Measurements from ENCODE around the gene EHHADH.
"Not testable (repeated sequence)": the region's sequence is repeated elsewhere in the genome, so short reads cannot be mapped to it uniquely, and the experiment has no call there.

EHHADH gene

GRCh38 chr3:185253645-185254410, at the start of gene EHHADH:
Gene EHHADH, minus strand, starts transcription at chr3:185254049. Its CDS starts 27 bp downstream, at chr3:185254022.
- peaks cover 2% of the 10 kb centered on the region for H3K9me3 ChIP-seq (ENCODE audit: control insufficient read depth, low read depth, low read length)
- no peak within 1 kb of the TSS for H3K4me3 ChIP-seq (ENCODE audit: low read length)
- H3K27me3 ChIP-seq (ENCODE audit: control insufficient read depth, insufficient read depth, low read length), result no peaks in the 10 kb centered on the region
- no peak within 1 kb of the TSS for H3K9ac ChIP-seq (ENCODE audit: low read length)
- H3K27ac ChIP-seq (ENCODE audit: low read length), result no peak within 1 kb of the TSS
- H3K4me1 ChIP-seq (ENCODE audit: control insufficient read depth, low read depth, low read length), result no peaks in the 10 kb centered on the region
- H3K36me3 ChIP-seq (ENCODE audit: control insufficient read depth, low read depth, low read length), result no peaks in the 10 kb centered on the region

GRCh38 chr3:185299918-185300426, 46.1 kb upstream of the EHHADH start:
- not testable (repeated sequence) for H3K27me3 ChIP-seq (ENCODE audit: control insufficient read depth, insufficient read depth, low read length); H3K9me3 ChIP-seq (ENCODE audit: control insufficient read depth, low read depth, low read length); H3K4me1 ChIP-seq (ENCODE audit: control insufficient read depth, low read depth, low read length); H3K4me3 ChIP-seq (ENCODE audit: low read length); H3K27ac ChIP-seq (ENCODE audit: low read length); H3K36me3 ChIP-seq (ENCODE audit: control insufficient read depth, low read depth, low read length); H3K9ac ChIP-seq (ENCODE audit: low read length)

GRCh38 chr3:185297867-185298266, 44.0 kb upstream of the EHHADH start:
- Histone ChIP-seq H3K36me3 (ENCODE audit: control insufficient read depth, low read depth, low read length) (no peaks in the 10 kb centered on the region), H3K27me3 (ENCODE audit: control insufficient read depth, insufficient read depth, low read length) (no peaks in the 10 kb centered on the region), H3K27ac (ENCODE audit: low read length) (no peak overlapping the region), H3K4me1 (ENCODE audit: control insufficient read depth, low read depth, low read length) (no peaks in the 10 kb centered on the region), H3K9ac (ENCODE audit: low read length) (no peak overlapping the region), H3K9me3 (ENCODE audit: control insufficient read depth, low read depth, low read length) (no peaks in the 10 kb centered on the region), H3K4me3 (ENCODE audit: low read length) (no peak overlapping the region)

- no peak overlapping the region for H3K9ac ChIP-seq (ENCODE audit: low read length)
- no peak overlapping the region for H3K27ac ChIP-seq (ENCODE audit: low read length)
- no peaks in the 10 kb centered on the region for H3K9me3 ChIP-seq (ENCODE audit: control insufficient read depth, low read depth, low read length)
- no peaks in the 10 kb centered on the region for H3K36me3 ChIP-seq (ENCODE audit: control insufficient read depth, low read depth, low read length)
- H3K4me3 ChIP-seq (ENCODE audit: low read length), result no peak overlapping the region
- no peaks in the 10 kb centered on the region for H3K27me3 ChIP-seq (ENCODE audit: control insufficient read depth, insufficient read depth, low read length)
- H3K4me1 ChIP-seq (ENCODE audit: control insufficient read depth, low read depth, low read length), result no peaks in the 10 kb centered on the region
These were observed 38.4 kb upstream of the EHHADH start for GRCh38 chr3:185292238-185292637.

- no peaks in the 10 kb centered on the region for H3K27me3 ChIP-seq (ENCODE audit: control insufficient read depth, insufficient read depth, low read length)
- no peak overlapping the region for H3K9ac ChIP-seq (ENCODE audit: low read length)
- no peaks in the 10 kb centered on the region for H3K9me3 ChIP-seq (ENCODE audit: control insufficient read depth, low read depth, low read length)
- H3K4me3 ChIP-seq (ENCODE audit: low read length), result no peak overlapping the region
- H3K27ac ChIP-seq (ENCODE audit: low read length), result no peak overlapping the region
- no peaks in the 10 kb centered on the region for H3K36me3 ChIP-seq (ENCODE audit: control insufficient read depth, low read depth, low read length)
- H3K4me1 ChIP-seq (ENCODE audit: control insufficient read depth, low read depth, low read length), result no peaks in the 10 kb centered on the region
These were observed 36.4 kb upstream of the EHHADH start for GRCh38 chr3:185290266-185290665.

GRCh38 chr3:185283374-185283935, 29.6 kb upstream of the EHHADH start:
- H3K4me3 ChIP-seq (ENCODE audit: low read length), result peak overlapping the region; percentile 71
- H3K9ac ChIP-seq (ENCODE audit: low read length), result peak overlapping the region; percentile 51
- no peaks in the 10 kb centered on the region for H3K27me3 ChIP-seq (ENCODE audit: control insufficient read depth, insufficient read depth, low read length)
- no peak overlapping the region for H3K27ac ChIP-seq (ENCODE audit: low read length)
- no peaks in the 10 kb centered on the region for H3K9me3 ChIP-seq (ENCODE audit: control insufficient read depth, low read depth, low read length)
- no peaks in the 10 kb centered on the region for H3K4me1 ChIP-seq (ENCODE audit: control insufficient read depth, low read depth, low read length)
- no peaks in the 10 kb centered on the region for H3K36me3 ChIP-seq (ENCODE audit: control insufficient read depth, low read depth, low read length)

- no peaks in the 10 kb centered on the region for H3K27me3 ChIP-seq (ENCODE audit: control insufficient read depth, insufficient read depth, low read length)
- peak overlapping the region; percentile 71 for H3K4me3 ChIP-seq (ENCODE audit: low read length)
- H3K27ac ChIP-seq (ENCODE audit: low read length), result no peak overlapping the region
- no peaks in the 10 kb centered on the region for H3K4me1 ChIP-seq (ENCODE audit: control insufficient read depth, low read depth, low read length)
- no peaks in the 10 kb centered on the region for H3K9me3 ChIP-seq (ENCODE audit: control insufficient read depth, low read depth, low read length)
- H3K9ac ChIP-seq (ENCODE audit: low read length), result peak overlapping the region; percentile 51
- H3K36me3 ChIP-seq (ENCODE audit: control insufficient read depth, low read depth, low read length), result no peaks in the 10 kb centered on the region
These were observed 29.0 kb upstream of the EHHADH start for GRCh38 chr3:185282696-185283373.

GRCh38 chr3:185280572-185281365, 26.9 kb upstream of the EHHADH start:
- no peak overlapping the region for H3K27ac ChIP-seq (ENCODE audit: low read length)
- H3K4me3 ChIP-seq (ENCODE audit: low read length), result no peak overlapping the region
- H3K36me3 ChIP-seq (ENCODE audit: control insufficient read depth, low read depth, low read length), result no peaks in the 10 kb centered on the region
- no peaks in the 10 kb centered on the region for H3K9me3 ChIP-seq (ENCODE audit: control insufficient read depth, low read depth, low read length)
- no peak overlapping the region for H3K9ac ChIP-seq (ENCODE audit: low read length)
- H3K4me1 ChIP-seq (ENCODE audit: control insufficient read depth, low read depth, low read length), result no peaks in the 10 kb centered on the region
- no peaks in the 10 kb centered on the region for H3K27me3 ChIP-seq (ENCODE audit: control insufficient read depth, insufficient read depth, low read length)

GRCh38 chr3:185279587-185280138, 25.8 kb upstream of the EHHADH start:
- Histone ChIP-seq H3K4me3 (ENCODE audit: low read length) (no peak overlapping the region), H3K9me3 (ENCODE audit: control insufficient read depth, low read depth, low read length) (no peaks in the 10 kb centered on the region), H3K27me3 (ENCODE audit: control insufficient read depth, insufficient read depth, low read length) (no peaks in the 10 kb centered on the region)

GRCh38 chr3:185276415-185276814, 22.6 kb upstream of the EHHADH start:
- H3K9ac ChIP-seq (ENCODE audit: low read length), result no peak overlapping the region
- no peaks in the 10 kb centered on the region for H3K36me3 ChIP-seq (ENCODE audit: control insufficient read depth, low read depth, low read length)
- no peak overlapping the region for H3K27ac ChIP-seq (ENCODE audit: low read length)
- no peak overlapping the region for H3K4me3 ChIP-seq (ENCODE audit: low read length)
- H3K4me1 ChIP-seq (ENCODE audit: control insufficient read depth, low read depth, low read length), result no peaks in the 10 kb centered on the region
- no peaks in the 10 kb centered on the region for H3K9me3 ChIP-seq (ENCODE audit: control insufficient read depth, low read depth, low read length)
- H3K27me3 ChIP-seq (ENCODE audit: control insufficient read depth, insufficient read depth, low read length), result peaks cover 9% of the 10 kb centered on the region

More at GRCh38 chr3:185279587-185280138, 25.8 kb upstream of the EHHADH start:
- Histone ChIP-seq H3K27ac (ENCODE audit: low read length) (no peak overlapping the region), H3K4me1 (ENCODE audit: control insufficient read depth, low read depth, low read length) (no peaks in the 10 kb centered on the region), H3K9ac (ENCODE audit: low read length) (no peak overlapping the region), H3K36me3 (ENCODE audit: control insufficient read depth, low read depth, low read length) (no peaks in the 10 kb centered on the region)

- Histone ChIP-seq H3K4me1 (ENCODE audit: control insufficient read depth, low read depth, low read length) (no peaks in the 10 kb centered on the region), H3K9me3 (ENCODE audit: control insufficient read depth, low read depth, low read length) (no peaks in the 10 kb centered on the region), H3K27me3 (ENCODE audit: control insufficient read depth, insufficient read depth, low read length) (peaks cover 9% of the 10 kb centered on the region), H3K36me3 (ENCODE audit: control insufficient read depth, low read depth, low read length) (no peaks in the 10 kb centered on the region), H3K4me3 (ENCODE audit: low read length) (no peak overlapping the region), H3K27ac (ENCODE audit: low read length) (no peak overlapping the region), H3K9ac (ENCODE audit: low read length) (no peak overlapping the region)
These were observed 18.2 kb upstream of the EHHADH start for GRCh38 chr3:185272033-185272432.

Data from iPS-18a (cell line).